HG03175 (cell line): ENCODE results near the gene ALAS1.

ENCODE experiments used
- ATAC-seq: cut with Tn5 transposase; IDR thresholded peaks from one replicate; pipeline ENCODE4 v1.9.1; 2021; ENCODE audit warnings: mild to moderate bottlenecking, moderate library complexity; ENCODE audit not compliant: unreplicated experiment

The ALAS1 gene

DNA sequence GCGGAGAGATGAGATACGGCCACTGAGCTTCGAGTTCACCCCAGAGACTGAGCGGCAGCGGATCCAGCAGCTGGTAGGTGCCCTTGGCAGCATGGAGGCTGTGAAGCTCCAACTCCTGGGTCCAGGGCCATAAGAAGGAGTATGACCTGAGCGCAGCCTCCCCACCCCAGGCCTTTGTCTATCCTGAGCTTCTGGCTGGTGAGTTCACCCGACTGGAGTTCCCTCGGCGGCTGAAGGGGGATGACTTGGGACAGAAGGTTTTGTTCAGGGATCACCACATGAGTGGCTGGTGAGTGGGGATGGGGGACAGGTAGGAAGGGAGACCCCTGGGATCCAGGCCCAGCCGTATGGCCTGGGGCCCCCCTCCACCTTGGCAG, 50.2 kb downstream of the ALAS1 start:
- ATAC-seq = no peak

- ATAC-seq = no peak
Observed at GRCh38 chr3:52248816-52249547, 51.0 kb downstream of the ALAS1 start.

DNA sequence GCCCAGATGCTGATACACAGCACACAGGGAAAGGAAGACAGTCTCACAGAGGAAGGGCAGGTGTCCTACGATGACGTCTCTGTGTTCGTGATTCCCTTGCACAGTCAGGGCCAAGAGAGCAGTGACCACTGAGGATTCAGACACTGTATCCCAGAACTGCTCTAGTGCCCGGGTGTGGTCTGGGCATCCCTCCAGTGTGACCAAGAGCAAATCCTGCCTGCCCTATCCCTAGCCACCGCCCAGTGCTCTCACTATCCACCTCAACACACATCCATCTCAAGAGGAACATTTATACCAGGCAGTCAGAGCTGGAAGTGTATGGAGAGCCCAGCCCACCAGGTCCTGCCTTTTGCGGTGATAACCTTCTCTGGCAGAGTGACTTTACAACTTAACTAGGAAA, 51.7 kb downstream of the ALAS1 start:
- ATAC-seq = no peak

DNA sequence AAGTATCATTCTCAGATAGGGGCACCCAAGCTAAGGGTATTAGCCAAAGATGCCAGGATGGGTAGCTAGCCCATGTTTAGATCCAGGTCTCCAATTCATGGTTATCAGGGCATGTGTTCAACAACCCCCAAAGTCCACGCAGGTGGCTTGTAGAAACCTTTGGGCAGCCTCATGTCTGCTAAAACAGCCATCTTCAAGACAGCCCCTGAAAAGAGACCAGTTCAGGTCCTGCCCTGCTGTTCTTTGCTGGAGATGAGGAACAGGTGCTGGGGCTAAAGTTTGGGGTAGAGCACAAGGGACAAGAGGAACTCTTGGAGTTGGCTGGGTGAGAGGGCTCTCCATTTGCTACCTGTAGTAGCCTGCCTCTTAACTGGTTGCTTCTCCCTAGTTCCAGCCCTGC, 52.2 kb downstream of the ALAS1 start:
- ATAC-seq = no peak

- peak; percentile 95 for ATAC-seq
Observed at GRCh38 chr3:52253314-52254304, 55.6 kb downstream of the ALAS1 start.

DNA sequence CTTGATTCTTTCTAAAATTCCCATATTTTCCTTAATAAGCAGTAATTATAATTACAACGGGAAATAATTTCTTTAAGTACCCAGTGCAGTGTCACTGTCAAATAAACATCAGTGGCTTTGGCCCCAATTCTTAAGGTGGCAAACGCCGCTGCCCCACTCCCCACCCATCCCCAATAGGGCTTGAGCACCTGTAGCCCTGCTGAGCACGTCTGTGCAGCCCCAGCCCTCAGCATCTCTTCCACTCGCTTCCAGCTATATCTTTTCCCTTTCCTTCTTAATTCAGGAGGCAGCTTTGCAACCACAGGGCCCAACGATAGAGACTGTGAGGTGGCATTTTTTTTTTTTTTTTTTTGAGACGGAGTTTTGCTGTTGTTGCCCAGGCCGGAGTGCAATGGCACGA, 56.6 kb downstream of the ALAS1 start:
- ATAC-seq = no peak

DNA sequence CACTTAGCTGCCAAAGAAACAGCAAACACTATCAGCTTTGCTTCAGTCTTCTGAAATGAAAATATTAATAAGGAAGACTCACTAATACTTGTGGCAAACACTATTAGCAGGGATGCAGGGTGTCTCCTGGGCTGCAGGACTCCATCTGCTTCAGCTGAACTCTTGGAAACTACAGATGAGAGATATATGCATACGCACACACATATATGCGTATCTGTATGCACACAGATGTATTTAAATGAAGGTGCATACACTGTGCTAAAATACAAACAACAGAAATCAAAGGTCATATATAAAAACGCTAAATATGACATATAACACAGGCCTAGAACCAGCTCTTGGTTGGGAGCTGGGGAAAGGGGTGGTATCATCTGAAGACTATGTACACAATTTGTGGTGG, 58.2 kb downstream of the ALAS1 start:
- no peak for ATAC-seq

DNA sequence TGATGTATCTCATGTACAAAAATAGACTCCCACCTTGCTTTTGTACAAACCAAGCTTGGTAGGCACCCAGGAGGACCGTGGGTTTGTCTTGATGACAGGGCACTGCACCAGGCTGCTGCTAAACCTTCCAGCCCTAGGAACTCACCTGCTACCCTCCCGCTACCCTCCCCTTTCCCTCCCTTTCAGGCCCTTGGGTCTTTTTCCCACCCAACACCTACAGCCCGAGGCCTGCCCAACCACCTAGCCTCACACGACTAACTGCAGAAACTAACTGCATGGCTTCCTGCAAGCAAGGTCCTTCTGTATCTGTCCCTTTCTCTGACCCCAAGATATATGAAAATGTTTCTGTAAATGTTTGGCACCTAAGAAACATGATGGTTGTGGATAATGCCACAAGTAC, 58.7 kb downstream of the ALAS1 start:
- no peak for ATAC-seq

DNA sequence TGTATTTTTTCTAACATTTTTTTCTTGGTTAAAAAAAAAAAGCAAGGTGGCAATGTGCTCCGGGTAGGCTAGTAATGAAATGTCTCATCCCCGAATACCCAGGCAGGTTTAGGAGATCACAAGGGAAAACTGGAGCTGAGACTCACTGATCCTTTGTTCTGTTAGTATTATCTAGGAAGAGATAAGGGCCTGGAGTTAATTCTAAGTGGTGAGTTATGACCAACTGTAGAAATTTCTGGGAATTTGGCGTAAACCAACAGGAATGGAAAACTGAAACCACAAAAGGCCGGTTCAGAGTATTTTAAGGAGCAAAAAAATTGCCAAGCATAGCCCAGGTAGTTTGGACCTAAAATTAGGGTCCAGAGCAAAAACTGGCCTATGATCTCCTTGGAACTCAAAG, 60.0 kb downstream of the ALAS1 start:
- no peak for ATAC-seq

DNA sequence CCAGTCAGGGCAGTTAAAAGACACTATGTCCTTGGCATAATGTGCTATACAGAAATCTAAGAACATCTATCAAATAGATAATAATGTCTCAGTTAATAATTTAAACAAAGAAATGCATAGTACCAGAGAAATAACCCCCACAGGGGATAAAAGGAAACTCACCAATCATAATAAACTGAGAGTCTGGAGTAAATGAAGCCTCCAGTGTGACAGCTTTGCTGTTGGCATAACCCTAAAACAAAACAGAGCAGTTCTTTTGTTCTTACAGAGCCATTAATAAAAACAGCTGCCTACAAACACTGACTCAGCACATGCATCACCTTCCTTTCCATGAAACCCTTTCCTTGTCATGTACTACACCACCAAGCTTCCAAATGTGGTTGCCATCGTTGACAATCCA, 61.1 kb downstream of the ALAS1 start:
- ATAC-seq = no peak

- no peak for ATAC-seq
Observed at GRCh38 chr3:52259448-52259847, 61.5 kb downstream of the ALAS1 start.

- no peak for ATAC-seq
Observed at GRCh38 chr3:52262447-52262846, 64.5 kb downstream of the ALAS1 start.
